CD4-positive, alpha-beta T cell treated with Interleukin-1 beta for 1 hour (primary cell): ENCODE data around the gene RPL37.
"Not testable (repeated sequence)": the region's sequence is repeated elsewhere in the genome, so short reads cannot be mapped to it uniquely, and the experiment has no call there.

Experiments used
- DNase-seq, 2 donors: peaks; one replicate each; pipeline ENCODE4 v3.0.0-alpha.2; 2020 to 2022

Gene RPL37

GRCh38 chr5:40796487-40796889 lies 38.5 kb downstream of the RPL37 start:
- DNase-seq: no peak

GRCh38 chr5:40794877-40795276 lies 40.1 kb downstream of the RPL37 start:
- not testable (repeated sequence) for DNase-seq

DNA sequence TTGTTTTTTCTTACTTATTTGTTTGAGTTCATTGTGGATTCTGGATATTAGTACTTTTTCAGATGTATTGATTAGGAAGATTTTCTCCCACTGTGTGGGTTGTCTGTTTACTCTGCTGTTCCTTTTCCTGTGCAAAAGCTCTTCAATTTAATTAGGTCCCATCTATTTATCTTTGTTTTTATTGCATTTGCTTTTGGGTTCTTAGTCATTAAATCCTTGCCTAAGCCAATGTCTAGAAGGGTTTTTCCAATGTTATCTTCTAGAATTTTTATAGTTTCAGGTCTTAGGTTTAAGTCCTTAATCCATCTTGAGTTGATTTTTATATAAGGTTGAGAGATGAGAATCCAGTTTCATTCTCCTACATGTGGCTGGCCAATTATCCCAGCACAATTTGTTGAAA lies 40.7 kb downstream of the RPL37 start:
- DNase-seq: not testable (repeated sequence)

- DNase-seq: not testable (repeated sequence)
These were observed 42.3 kb downstream of the RPL37 start for GRCh38 chr5:40792691-40793090.

DNA sequence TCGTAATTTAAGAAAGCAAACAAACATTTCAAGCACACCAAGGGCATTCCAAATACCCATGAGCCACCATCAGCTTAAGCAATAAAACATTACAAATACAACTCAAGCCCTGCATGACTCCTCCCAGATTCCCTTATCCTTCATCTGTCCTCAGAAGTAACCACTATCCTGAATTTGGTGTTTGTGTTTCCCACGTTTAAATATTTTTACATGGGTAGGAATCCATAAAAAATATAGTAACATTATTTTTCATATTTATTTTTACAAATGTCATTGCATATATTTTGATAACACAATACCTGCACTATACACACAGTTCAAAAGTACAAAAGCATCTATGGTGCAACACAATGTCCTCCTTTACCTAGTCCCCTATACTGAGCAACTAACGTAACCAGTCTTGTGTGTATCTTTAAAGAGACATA lies 43.3 kb downstream of the RPL37 start:
- DNase-seq: no peak

DNA sequence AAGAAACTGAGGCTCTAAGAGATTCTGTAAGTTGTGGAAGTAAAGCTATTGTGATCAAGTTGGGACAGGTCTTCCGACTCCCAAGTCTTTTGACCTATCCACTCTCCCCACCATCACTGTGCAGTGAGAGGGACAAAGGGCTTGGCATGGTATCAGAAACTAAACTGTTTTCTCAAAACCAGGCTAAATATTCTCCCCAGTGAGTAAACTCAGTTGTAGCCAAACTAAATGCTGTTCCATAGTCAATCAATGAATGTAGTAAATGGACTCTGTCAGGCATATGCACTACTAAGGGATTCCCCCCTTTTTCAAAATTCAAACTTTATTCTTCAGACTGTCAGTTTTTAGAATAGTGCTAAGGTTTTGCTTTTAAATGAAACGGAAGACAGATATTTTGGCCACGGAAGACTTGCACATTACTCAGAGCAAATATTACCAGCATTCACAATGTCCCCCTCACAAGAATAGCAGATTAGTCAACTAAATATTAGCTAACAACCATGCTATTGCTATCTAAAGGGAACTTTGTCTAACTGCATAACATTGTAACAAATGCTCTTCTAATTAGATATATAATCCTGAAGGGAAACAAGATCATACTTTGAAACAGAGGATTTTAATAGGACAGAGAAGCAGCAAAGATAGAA lies 44.0 kb downstream of the RPL37 start:
- DNase-seq: no peak

DNA sequence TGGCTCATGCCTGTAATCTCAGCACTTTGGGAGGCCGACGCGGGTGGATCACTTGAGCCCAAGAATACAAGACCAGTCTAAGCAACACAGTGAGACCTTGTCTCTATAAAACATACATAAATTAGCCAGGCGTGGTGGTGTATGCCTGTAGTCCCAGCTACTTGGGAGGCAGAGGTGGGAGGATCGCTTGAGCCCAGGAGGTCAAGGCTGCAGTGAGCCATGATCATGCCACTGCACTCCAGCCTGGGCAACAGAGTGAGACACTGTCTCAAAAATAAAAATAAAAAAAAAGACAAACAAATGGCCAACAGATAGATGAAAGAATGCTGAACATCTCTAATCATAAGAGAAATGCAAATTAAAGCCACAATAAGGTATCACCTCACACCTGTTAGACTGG lies 46.1 kb downstream of the RPL37 start:
- DNase-seq: not testable (repeated sequence)

DNA sequence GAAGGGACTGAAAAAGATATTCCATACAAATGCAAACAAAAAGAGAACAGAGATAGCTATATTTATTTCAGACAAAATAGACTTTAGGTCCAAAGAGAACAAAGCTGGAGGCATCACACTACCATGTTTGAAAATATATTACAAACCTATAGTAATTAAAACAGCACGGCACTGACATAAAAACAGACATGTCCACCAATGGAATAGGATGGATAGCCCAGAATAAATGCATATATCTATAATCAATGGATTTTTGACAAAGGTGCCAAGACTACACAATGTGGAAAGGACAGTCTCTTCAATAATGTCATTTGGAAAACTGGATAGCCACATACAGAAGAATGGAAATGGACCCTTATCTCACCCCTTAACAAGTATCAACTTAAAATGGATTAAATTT lies 47.0 kb downstream of the RPL37 start:
- no peak for DNase-seq

- DNase-seq: not testable (repeated sequence)
These were observed 48.4 kb downstream of the RPL37 start for GRCh38 chr5:40786664-40787063.

DNA sequence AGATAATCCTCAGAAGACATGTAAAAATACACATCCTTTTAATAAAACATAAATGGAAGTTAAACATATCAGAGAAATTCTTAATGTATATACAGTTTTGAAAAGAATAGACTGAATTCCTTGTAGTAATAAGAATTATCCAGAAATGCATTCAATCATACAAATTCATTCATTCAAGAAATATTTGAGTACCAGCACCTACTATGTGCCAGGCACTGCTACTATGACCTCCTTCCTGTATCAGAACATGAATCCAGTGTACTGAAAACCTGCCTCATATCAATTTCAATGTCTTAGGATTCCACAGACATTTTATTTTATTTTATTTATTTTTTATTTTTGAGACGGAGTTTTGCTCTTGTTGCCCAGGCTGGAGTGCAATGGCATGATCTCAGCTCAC lies 50.1 kb downstream of the RPL37 start:
- DNase-seq: no peak

DNA sequence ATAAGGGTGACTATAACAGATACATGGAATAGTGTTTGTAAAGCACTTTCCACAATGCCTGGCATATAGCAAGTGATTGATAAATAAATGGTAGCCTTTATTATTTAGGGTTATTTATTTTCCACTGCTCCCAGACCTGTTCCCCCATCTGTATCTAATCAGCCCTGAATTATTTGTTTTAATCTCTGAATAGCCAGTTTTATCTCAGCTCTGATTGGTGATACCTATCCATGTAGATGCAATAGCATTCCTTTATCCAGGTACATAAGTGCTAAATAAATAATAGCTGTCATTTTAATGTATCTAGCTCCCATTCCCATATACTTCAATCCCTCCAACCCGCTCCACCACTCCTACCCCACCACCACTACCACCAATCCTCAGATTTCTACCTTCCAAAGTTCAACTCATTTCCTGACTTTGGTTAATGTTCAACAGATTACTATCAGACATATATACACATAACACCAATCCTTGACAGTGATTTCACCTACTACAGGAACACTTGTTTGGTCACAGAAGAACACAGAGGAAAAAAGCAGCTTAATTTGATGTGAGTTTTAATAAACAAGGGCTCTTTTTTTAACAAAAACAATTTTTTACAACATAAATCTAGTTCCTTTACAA lies 50.9 kb downstream of the RPL37 start:
- DNase-seq: no peak

- no peak for DNase-seq
These were observed 53.1 kb downstream of the RPL37 start for GRCh38 chr5:40781843-40782409.

GRCh38 chr5:40780858-40781257 lies 54.2 kb downstream of the RPL37 start:
- DNase-seq: no peak

DNA sequence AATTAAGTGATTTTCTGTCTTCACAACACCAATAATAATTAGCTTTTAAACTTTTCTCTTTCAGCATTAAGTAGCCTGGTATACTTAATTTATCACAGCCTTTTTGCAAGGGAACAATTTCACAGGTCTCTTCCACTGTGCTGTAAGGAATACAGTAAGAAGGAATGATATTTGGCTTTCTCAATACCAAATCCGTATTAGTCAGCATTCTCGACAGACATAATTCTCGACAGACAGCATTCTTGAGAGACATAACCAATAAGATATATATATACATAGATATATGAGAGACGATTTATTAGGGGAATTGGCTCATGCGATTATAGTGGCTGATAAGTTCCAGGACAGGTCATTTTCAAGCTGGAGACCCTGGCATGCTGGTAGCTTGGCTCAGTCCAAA lies 54.8 kb downstream of the RPL37 start:
- DNase-seq: no peak

DNA sequence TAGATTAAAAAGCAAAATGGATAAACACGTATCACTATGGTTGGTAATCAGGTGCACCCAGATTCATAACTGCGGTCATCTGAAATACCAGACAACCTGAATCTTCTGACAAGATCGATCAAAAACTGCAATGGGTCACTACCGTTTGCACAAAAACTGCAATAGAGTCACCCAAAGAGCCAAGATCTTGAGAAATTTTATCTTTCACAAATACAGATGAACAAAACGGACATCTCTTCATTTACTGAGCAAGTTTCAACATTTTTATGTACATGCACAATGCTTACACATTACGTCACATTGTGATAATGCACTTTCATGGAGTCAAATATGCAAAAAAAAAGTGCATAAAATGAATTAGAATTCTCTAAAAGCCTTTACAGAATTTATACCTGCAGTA lies 55.5 kb downstream of the RPL37 start:
- DNase-seq: no peak

DNA sequence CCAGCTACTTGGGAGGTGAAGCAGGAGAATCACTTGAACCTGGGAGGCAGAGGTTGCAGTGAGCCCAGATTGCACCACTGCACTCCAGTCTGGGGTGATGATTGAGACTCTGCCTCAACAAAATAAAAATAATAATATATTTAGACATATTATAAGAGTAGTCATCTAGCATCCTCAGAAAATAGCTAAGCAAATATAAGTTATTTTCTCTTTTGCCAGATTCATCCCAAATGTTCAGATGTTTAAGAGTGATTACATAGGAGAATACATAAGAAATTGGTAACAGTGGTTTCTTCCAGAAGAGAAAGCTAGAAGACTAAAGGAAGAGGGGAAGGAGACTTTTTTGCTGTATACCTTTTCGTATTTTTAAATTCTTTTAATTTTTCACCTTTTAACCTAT lies 56.9 kb downstream of the RPL37 start:
- DNase-seq: no peak

DNA sequence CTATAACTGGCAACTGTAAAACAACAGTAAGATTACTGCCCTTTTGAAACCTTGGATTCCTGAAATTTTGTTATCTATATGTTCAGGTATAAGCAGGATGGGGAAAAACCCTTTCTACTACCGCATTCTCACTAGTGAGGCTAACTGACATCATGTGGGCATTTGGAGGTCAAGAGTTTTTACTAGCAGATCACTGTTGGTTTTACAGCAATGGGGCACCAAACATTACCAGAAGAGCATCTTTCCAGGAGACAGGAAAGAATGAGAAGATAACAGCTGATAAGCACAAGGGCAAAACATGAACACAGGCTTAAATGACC lies 58.4 kb downstream of the RPL37 start:
- no peak for DNase-seq

DNA sequence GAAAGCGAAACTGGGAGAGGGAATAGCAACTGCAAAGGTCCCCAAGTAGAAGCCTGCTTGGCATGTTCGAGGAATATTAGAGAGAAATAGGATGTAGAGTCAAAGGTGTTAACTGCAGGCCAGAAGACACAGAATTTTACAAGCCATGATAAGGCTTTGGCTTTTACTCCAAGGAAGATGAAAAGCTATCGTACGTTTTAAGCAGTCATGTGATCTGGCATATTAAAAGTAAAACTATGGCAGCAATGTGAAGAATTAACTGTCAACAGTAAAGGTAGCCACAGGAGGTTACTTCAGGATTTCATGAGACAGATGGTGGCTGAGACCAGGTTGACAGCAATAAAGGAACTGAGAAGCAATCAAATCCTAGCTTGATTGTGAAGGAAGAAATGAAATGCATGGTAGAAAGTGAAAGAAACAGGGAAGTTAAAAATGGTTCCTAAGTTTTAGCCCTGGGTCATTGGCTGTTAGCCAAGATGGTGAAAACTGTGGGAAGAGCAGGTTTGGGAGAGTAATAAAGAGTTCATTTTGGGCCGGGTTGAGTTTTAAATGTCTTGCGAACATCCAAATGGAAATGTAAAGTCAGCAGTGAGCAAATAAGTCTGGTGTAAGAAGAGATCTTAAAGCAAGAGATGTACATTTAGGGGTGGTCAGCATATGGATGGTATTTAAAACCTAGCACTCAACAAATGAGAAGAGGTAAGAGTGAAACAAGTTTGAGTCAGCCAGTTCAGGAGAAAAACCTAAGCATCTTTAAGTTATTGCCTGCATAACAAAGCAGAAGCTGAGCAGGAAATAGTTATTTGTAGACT lies 59.0 kb downstream of the RPL37 start:
- DNase-seq: no peak
